HG02623 (cell line): ENCODE data around the gene SPATA2L.
"Not testable (repeated sequence)": the region's sequence is repeated elsewhere in the genome, so short reads cannot be mapped to it uniquely, and the experiment has no call there.

Experiments used
- ATAC-seq: cut with Tn5 transposase; IDR thresholded peaks from one replicate; pipeline ENCODE4 v1.9.1; 2021; ENCODE audit warnings: moderate library complexity; ENCODE audit not compliant: unreplicated experiment

The SPATA2L gene

GRCh38 chr16:89691231-89691985, 10.1 kb downstream of the SPATA2L start:
- ATAC-seq = no peak

- ATAC-seq = no peak
These were observed 11.1 kb downstream of the SPATA2L start for GRCh38 chr16:89690392-89690901.

- ATAC-seq = not testable (repeated sequence)
These were observed 11.9 kb downstream of the SPATA2L start for GRCh38 chr16:89689621-89690020.

- ATAC-seq = no peak
These were observed 12.4 kb downstream of the SPATA2L start for GRCh38 chr16:89689142-89689541.

GRCh38 chr16:89688395-89688794, 13.1 kb downstream of the SPATA2L start:
- no peak for ATAC-seq

GRCh38 chr16:89687092-89687940, 14.2 kb downstream of the SPATA2L start:
- peak; percentile 22 for ATAC-seq

GRCh38 chr16:89686520-89687091, 14.9 kb downstream of the SPATA2L start, which contains the start of gene CDK10:
TSS of gene CDK10 (plus strand) at chr16:89686689. CDS start at chr16:89686711, 22 bp downstream.
- ATAC-seq = peak; percentile 75

GRCh38 chr16:89685916-89686315, 15.6 kb downstream of the SPATA2L start:
- no peak for ATAC-seq

GRCh38 chr16:89678258-89678657, 23.2 kb downstream of the SPATA2L start:
- ATAC-seq = no peak

- ATAC-seq = no peak
These were observed 29.1 kb downstream of the SPATA2L start for GRCh38 chr16:89672177-89672941.

- not testable (repeated sequence) for ATAC-seq
These were observed 29.9 kb downstream of the SPATA2L start for GRCh38 chr16:89671565-89671964.

- no peak for ATAC-seq
These were observed 30.7 kb downstream of the SPATA2L start for GRCh38 chr16:89670496-89671431.

GRCh38 chr16:89669755-89670154, 31.8 kb downstream of the SPATA2L start:
- ATAC-seq = no peak

- ATAC-seq = no peak
These were observed 32.7 kb downstream of the SPATA2L start for GRCh38 chr16:89668790-89669158.

GRCh38 chr16:89667633-89668032, 33.9 kb downstream of the SPATA2L start:
- no peak for ATAC-seq

GRCh38 chr16:89667000-89667399, 34.5 kb downstream of the SPATA2L start:
- not testable (repeated sequence) for ATAC-seq

- ATAC-seq = not testable (repeated sequence)
These were observed 37.3 kb downstream of the SPATA2L start for GRCh38 chr16:89664238-89664637.

GRCh38 chr16:89661215-89661614, 40.3 kb downstream of the SPATA2L start:
- no peak for ATAC-seq

GRCh38 chr16:89660146-89660545, 41.4 kb downstream of the SPATA2L start:
- ATAC-seq = no peak
